PC-9 (cell line): ENCODE data around the gene CELA1. TPM values are rescaled to one million over a fixed set of nuclear protein-coding genes. Genes with fewer than 3 reads are reported as not detected.
A peak's percentile ranks its signal among the peaks of the same experiment; 100 is the strongest.

Experiments
- BruUV-seq: library from RNA; stranded (reverse); fragments of 400-500 nt; replicated peaks from 2 replicates; lab custom pipeline; 2021; lab: Mats Ljungman, UMichigan
- CTCF ChIA-PET: fragments of 300-600 bp; sonication (Branson Sonifier 250); formaldehyde crosslinking; loops from one replicate; lab custom pipeline; 2022; ENCODE audit warnings: antibody characterized with exemption; lab: Charles Lee
- POLR2A ChIA-PET: fragments of 300-600 bp; sonication (Branson Sonifier 250); formaldehyde crosslinking; loops from one replicate; lab custom pipeline; 2022; ENCODE audit warnings: antibody characterized with exemption; ENCODE audit not compliant: unreplicated experiment; lab: Charles Lee
- DNase-seq, 2 experiments: peaks; one replicate each; pipeline versions ENCODE4 v3.0.0 to v3.0.0-alpha.2; 2015 to 2022; ENCODE audit warnings: mixed read lengths in 1 of 2
- H2AFZ ChIP-seq: fragments of 200-600 bp; sonication (generic); 2 replicates; pipeline ENCODE4 v1.8.1; 2017; ENCODE audit warnings: antibody characterized with exemption
- H3F3A ChIP-seq: fragments of 200-600 bp; sonication (generic); 2 replicates; pipeline ENCODE4 v1.8.1; 2017; ENCODE audit warnings: antibody characterized with exemption, mild to moderate bottlenecking, low read depth; ENCODE audit not compliant: insufficient read depth
- H3K27ac ChIP-seq: fragments of 200-600 bp; sonication (generic); 2 replicates; pipeline ENCODE4 v1.6.1; 2016; ENCODE audit warnings: mixed run types
- H3K27me3 ChIP-seq: fragments of 200-600 bp; sonication (generic); 2 replicates; pipeline ENCODE4 v1.6.1; 2016; ENCODE audit warnings: low read depth, mixed run types; ENCODE audit not compliant: insufficient read depth
- H3K36me3 ChIP-seq: fragments of 200-600 bp; sonication (generic); 2 replicates; pipeline ENCODE4 v1.6.1; 2016; ENCODE audit warnings: low read depth, mixed run types
- H3K4me1 ChIP-seq: fragments of 200-600 bp; sonication (generic); replicated peaks from 2 replicates; pipeline ENCODE4 v1.6.1; 2016; ENCODE audit warnings: mixed run types; ENCODE audit not compliant: insufficient read depth
- H3K4me2 ChIP-seq: fragments of 200-600 bp; sonication (generic); 2 replicates; pipeline ENCODE4 v1.6.1; 2017; ENCODE audit warnings: mixed run types
- H3K4me3 ChIP-seq: fragments of 200-600 bp; sonication (generic); 2 replicates; pipeline ENCODE4 v1.6.1; 2016; ENCODE audit warnings: mixed run types
- H3K79me2 ChIP-seq: fragments of 200-600 bp; sonication (generic); 2 replicates; pipeline ENCODE4 v1.6.1; 2017; ENCODE audit warnings: low read depth, mixed run types
- H3K9me2 ChIP-seq: fragments of 200-600 bp; sonication (generic); 2 replicates; pipeline ENCODE4 v1.8.1; 2017; ENCODE audit warnings: mild to moderate bottlenecking; ENCODE audit not compliant: insufficient read depth
- H3K9me3 ChIP-seq: fragments of 200-600 bp; sonication (generic); 2 replicates; pipeline ENCODE4 v1.8.1; 2016; ENCODE audit warnings: low read depth; ENCODE audit not compliant: insufficient read depth
- H4K20me1 ChIP-seq: fragments of 200-600 bp; sonication (generic); 2 replicates; pipeline ENCODE4 v1.8.1; 2017; ENCODE audit not compliant: insufficient read depth
- CTCF ChIP-seq: fragments of 200-600 bp; sonication (generic); conservative IDR thresholded peaks from 2 replicates; pipeline ENCODE4 v1.6.1; 2017; ENCODE audit warnings: mixed run types, antibody characterized with exemption, mild to moderate bottlenecking, moderate library complexity
- EZH2 ChIP-seq: fragments of 200-600 bp; sonication (generic); IDR thresholded peaks from 2 replicates; pipeline ENCODE4 v1.8.0; 2017; ENCODE audit warnings: antibody characterized with exemption, low read depth
- intact Hi-C: fragments of 100-400 bp; cut with micrococcal nuclease; formaldehyde crosslinking; loops from one replicate; pipeline ENCODE4 v1.10.0; 2022; ENCODE audit not compliant: unreplicated experiment
- total RNA-seq: library from RNA; stranded (reverse); gene quantifications from 2 replicates; pipeline ENCODE4 v1.2.3, GENCODE V29; 2021

CELA1 gene
- total RNA-seq, 1 experiment from 2014 or later: not detected

GRCh38 chr12:51345681-51346080, 798 bp downstream of the CELA1 start:
- Histone ChIP-seq H4K20me1 (no peaks in the 10 kb centered on the region), H3F3A (peaks cover 3% of the 10 kb centered on the region; the same call in 1 of the 2 replicates), H3K4me1 (peaks cover 8% of the 10 kb centered on the region), H3K4me2 (no peak overlapping the region), H2AFZ (no peak overlapping the region), H3K9me3 (no peaks in the 10 kb centered on the region), H3K79me2 (no peaks in the 10 kb centered on the region), H3K36me3 (no peaks in the 10 kb centered on the region), H3K9me2 (no peaks in the 10 kb centered on the region), H3K4me3 (no peak overlapping the region), H3K27ac (no peak overlapping the region), H3K27me3 (no peaks in the 10 kb centered on the region)
- intact Hi-C loops: loop anchor here (10.0 kb wide), 2 partner anchors 261 to 581 kb away; partner anchors contain the start of genes ATF1 and CSRNP2
- CTCF ChIA-PET: interaction anchor here (0.6 to 1.3 kb wide), 3 partner anchors 26 to 344 kb away, joined by 4 to 8 read pairs (median 5); no protein-coding TSS in a partner anchor
- peak in 1 of 2 experiments; percentile 47 for DNase-seq
- TF ChIP-seq CTCF (no peak), EZH2 (no peak)
- POLR2A ChIA-PET: interaction anchor here (0.5 to 0.8 kb wide), 4 partner anchors 26 to 340 kb away, joined by 3 to 10 read pairs (median 6); partner anchors contain the start of gene POU6F1
- BruUV-seq: no TSS peak

- intact Hi-C loops: loop anchor here (5.0 to 10.0 kb wide), 4 partner anchors 258 to 578 kb away; partner anchors contain the start of genes ATF1 and CSRNP2
- no TSS peak for BruUV-seq
- Histone ChIP-seq H3K27me3 (no peaks in the 10 kb centered on the region), H4K20me1 (no peaks in the 10 kb centered on the region), H3K9me3 (no peaks in the 10 kb centered on the region), H3K4me3 (no peak overlapping the region), H3K4me1 (peaks cover 8% of the 10 kb centered on the region), H3F3A (no peaks in the 10 kb centered on the region), H3K36me3 (no peaks in the 10 kb centered on the region), H3K4me2 (no peak overlapping the region), H3K27ac (no peak overlapping the region), H3K79me2 (no peaks in the 10 kb centered on the region), H3K9me2 (no peaks in the 10 kb centered on the region), H2AFZ (no peak overlapping the region)
- POLR2A ChIA-PET: no interaction called here
- no peak for DNase-seq
- CTCF ChIA-PET: interaction anchor here (0.5 kb wide), 1 partner anchor 298 kb away, joined by 3 read pairs; no protein-coding TSS in a partner anchor
- no peak for TF ChIP-seq EZH2
- no peak for TF ChIP-seq CTCF
Measured at GRCh38 chr12:51343201-51343600, 3.3 kb downstream of the CELA1 start.

GRCh38 chr12:51342416-51342815, 4.1 kb downstream of the CELA1 start:
- ChIA-PET CTCF (no interaction called here), POLR2A (no interaction called here)
- H3K9me2 ChIP-seq: no peaks in the 10 kb centered on the region
- no peaks in the 10 kb centered on the region for H3K9me3 ChIP-seq
- H3K79me2 ChIP-seq: no peaks in the 10 kb centered on the region
- H3K27me3 ChIP-seq: no peaks in the 10 kb centered on the region
- DNase-seq: no peak
- BruUV-seq: no TSS peak
- no peaks in the 10 kb centered on the region for H4K20me1 ChIP-seq
- no peak overlapping the region for H2AFZ ChIP-seq
- no peaks in the 10 kb centered on the region for H3K36me3 ChIP-seq
- no peak for TF ChIP-seq CTCF
- TF ChIP-seq EZH2: no peak
- no peak overlapping the region for H3K4me3 ChIP-seq
- no peak overlapping the region for H3K27ac ChIP-seq
- no peaks in the 10 kb centered on the region for H3F3A ChIP-seq
- intact Hi-C loops: loop anchor here (5.0 to 10.0 kb wide), 4 partner anchors 258 to 578 kb away; partner anchors contain the start of genes ATF1 and CSRNP2
- H3K4me2 ChIP-seq: no peak overlapping the region
- peaks cover 8% of the 10 kb centered on the region for H3K4me1 ChIP-seq
